ENCODE measurements around the gene POLDIP2. TPM values are rescaled to one million over a fixed set of nuclear protein-coding genes. Genes with fewer than 3 reads are reported as not detected.

Gene POLDIP2
- total and polyA plus RNA-seq, 2 of the 13 experiments (the other 11 are each of a cell fraction or from before 2014, with no cell fraction given): 85.9 to 114 TPM

DNA sequence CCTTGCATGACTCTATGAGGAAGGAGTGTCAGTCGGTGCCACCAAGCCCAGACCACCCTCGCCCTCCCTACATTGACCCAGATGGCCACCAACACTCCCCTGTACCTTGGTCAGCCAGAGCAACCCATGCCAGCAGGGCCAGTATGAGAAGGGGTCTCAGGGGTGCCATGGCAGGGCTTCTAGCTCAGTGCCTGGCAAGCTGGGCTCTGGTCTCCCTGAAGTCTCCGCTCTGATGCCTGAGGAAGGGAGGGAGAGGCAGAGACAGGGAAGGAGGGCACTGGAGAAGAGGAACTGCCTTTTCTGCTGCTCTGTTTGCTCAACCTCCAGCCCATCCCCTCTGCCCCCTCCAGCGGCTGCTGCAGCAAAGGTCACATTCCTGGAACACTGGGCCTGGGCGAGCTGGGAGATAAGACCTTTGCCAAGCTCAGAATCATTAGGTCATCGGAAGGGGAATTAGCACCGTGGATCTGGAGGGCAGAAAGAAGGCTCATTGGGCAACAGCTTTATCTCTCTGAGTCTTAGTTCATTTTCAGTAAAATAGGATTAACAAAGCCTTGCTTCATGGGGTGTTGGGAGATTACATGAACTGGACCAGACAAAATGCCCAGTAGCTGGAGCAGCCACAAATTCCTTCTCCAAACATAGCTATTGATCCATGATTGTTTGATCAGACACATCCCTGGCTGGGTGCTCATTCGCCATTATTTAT, 12.9 kb upstream of the POLDIP2 start, which contains the start of gene VTN (continued):
- TF ChIP-seq, protein P1, sequence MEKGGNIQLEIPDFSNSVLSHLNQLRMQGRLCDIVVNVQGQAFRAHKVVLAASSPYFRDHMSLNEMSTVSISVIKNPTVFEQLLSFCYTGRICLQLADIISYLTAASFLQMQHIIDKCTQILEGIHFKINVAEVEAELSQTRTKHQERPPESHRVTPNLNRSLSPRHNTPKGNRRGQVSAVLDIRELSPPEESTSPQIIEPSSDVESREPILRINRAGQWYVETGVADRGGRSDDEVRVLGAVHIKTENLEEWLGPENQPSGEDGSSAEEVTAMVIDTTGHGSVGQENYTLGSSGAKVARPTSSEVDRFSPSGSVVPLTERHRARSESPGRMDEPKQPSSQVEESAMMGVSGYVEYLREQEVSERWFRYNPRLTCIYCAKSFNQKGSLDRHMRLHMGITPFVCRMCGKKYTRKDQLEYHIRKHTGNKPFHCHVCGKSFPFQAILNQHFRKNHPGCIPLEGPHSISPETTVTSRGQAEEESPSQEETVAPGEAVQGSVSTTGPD (CRISPR knock-in tag; IDR thresholded peaks at IDR 0.05): peak; percentile 32; the same call in 1 of the 2 replicates
- TF ChIP-seq ZIK1 (CRISPR knock-in tag; IDR thresholded peaks at IDR 0.05; ENCODE audit: borderline replicate concordance, low read depth): peak; percentile 50; the same call in 1 of the 2 replicates
- peak; percentile 69 for TF ChIP-seq RCOR2 (CRISPR knock-in tag; IDR thresholded peaks at IDR 0.05)
- TF ChIP-seq, protein P2, sequence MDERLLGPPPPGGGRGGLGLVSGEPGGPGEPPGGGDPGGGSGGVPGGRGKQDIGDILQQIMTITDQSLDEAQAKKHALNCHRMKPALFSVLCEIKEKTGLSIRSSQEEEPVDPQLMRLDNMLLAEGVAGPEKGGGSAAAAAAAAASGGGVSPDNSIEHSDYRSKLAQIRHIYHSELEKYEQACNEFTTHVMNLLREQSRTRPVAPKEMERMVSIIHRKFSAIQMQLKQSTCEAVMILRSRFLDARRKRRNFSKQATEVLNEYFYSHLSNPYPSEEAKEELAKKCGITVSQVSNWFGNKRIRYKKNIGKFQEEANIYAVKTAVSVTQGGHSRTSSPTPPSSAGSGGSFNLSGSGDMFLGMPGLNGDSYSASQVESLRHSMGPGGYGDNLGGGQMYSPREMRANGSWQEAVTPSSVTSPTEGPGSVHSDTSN (CRISPR knock-in tag; IDR thresholded peaks at IDR 0.05): no peak
- TF ChIP-seq SMARCE1 (IDR thresholded peaks at IDR 0.05; ENCODE audit: borderline replicate concordance): no peak
- TF ChIP-seq ZNF329 (CRISPR knock-in tag; IDR thresholded peaks at IDR 0.05; ENCODE audit: low read depth): no peak
- TF ChIP-seq MXD4 (CRISPR knock-in tag; IDR thresholded peaks at IDR 0.05): no peak
- peak; percentile 75 for TF ChIP-seq FOSL2 (CRISPR knock-in tag; IDR thresholded peaks at IDR 0.05)
- peak; percentile 87; the same call in 1 of the 2 replicates for TF ChIP-seq TBX3 (IDR thresholded peaks at IDR 0.05; ENCODE audit: borderline replicate concordance)
- peak; percentile 87 for TF ChIP-seq SALL2 (CRISPR knock-in tag; IDR thresholded peaks at IDR 0.05)
- TF ChIP-seq, protein P3, sequence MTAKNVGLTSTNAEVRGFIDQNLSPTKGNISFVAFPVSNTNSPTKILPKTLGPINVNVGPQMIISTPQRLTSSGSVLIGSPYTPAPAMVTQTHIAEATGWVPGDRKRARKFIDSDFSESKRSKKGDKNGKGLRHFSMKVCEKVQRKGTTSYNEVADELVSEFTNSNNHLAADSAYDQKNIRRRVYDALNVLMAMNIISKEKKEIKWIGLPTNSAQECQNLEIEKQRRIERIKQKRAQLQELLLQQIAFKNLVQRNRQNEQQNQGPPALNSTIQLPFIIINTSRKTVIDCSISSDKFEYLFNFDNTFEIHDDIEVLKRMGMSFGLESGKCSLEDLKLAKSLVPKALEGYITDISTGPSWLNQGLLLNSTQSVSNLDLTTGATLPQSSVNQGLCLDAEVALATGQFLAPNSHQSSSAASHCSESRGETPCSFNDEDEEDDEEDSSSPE (CRISPR knock-in tag; IDR thresholded peaks at IDR 0.05): peak; percentile 29; the same call in 1 of the 2 replicates
- TF ChIP-seq BHLHE40 (IDR thresholded peaks at IDR 0.05; ENCODE audit: low read length): peak; percentile 13; the same call in 1 of the 2 replicates
- 0 out of 2 replicates have a peak, but pooled peaks have one; percentile 17 for TF ChIP-seq ZNF615 (CRISPR knock-in tag; IDR thresholded peaks at IDR 0.05; ENCODE audit: borderline replicate concordance)
- TF ChIP-seq, protein P4, sequence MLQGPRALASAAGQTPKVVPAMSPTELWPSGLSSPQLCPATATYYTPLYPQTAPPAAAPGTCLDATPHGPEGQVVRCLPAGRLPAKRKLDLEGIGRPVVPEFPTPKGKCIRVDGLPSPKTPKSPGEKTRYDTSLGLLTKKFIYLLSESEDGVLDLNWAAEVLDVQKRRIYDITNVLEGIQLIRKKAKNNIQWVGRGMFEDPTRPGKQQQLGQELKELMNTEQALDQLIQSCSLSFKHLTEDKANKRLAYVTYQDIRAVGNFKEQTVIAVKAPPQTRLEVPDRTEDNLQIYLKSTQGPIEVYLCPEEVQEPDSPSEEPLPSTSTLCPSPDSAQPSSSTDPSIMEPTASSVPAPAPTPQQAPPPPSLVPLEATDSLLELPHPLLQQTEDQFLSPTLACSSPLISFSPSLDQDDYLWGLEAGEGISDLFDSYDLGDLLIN (CRISPR knock-in tag; IDR thresholded peaks at IDR 0.05; ENCODE audit: borderline replicate concordance): no peak; the same call in 1 of the 2 replicates
- TF ChIP-seq SRF (IDR thresholded peaks at IDR 0.05; ENCODE audit: low read depth, low read length): peak; percentile 66; the same call in 1 of the 2 replicates
- TF ChIP-seq, protein P5, sequence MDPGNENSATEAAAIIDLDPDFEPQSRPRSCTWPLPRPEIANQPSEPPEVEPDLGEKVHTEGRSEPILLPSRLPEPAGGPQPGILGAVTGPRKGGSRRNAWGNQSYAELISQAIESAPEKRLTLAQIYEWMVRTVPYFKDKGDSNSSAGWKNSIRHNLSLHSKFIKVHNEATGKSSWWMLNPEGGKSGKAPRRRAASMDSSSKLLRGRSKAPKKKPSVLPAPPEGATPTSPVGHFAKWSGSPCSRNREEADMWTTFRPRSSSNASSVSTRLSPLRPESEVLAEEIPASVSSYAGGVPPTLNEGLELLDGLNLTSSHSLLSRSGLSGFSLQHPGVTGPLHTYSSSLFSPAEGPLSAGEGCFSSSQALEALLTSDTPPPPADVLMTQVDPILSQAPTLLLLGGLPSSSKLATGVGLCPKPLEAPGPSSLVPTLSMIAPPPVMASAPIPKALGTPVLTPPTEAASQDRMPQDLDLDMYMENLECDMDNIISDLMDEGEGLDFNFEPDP (CRISPR knock-in tag; conservative IDR thresholded peaks at IDR 0.05): no peak
- peak; percentile 88 for TF ChIP-seq XRCC5 (optimal IDR thresholded peaks at IDR 0.05; ENCODE audit: low read length)
- TF ChIP-seq SOX5 (CRISPR knock-in tag; IDR thresholded peaks at IDR 0.05; ENCODE audit: borderline replicate concordance): peak; percentile 90
- TF ChIP-seq PHF21A (CRISPR knock-in tag; IDR thresholded peaks at IDR 0.05): peak; percentile 97
- TF ChIP-seq MLLT10 (CRISPR knock-in tag; IDR thresholded peaks at IDR 0.05): no peak
- TF ChIP-seq ZNF619 (CRISPR knock-in tag; IDR thresholded peaks at IDR 0.05): no peak
- TF ChIP-seq ZNF570 (CRISPR knock-in tag; IDR thresholded peaks at IDR 0.05; ENCODE audit: borderline replicate concordance): no peak
- peak; percentile 90 for TF ChIP-seq RXRB (CRISPR knock-in tag; IDR thresholded peaks at IDR 0.05; ENCODE audit: borderline replicate concordance)
- TF ChIP-seq ZFX (CRISPR knock-in tag; IDR thresholded peaks at IDR 0.05; ENCODE audit: low read depth): peak; percentile 64
- no peak for TF ChIP-seq TRIM24 (CRISPR knock-in tag; IDR thresholded peaks at IDR 0.05)
